NCI-H1694 treated with DMSO at 0.1 percent for 48 hours (cell line): Measurements from ENCODE around the gene MAPK8IP3.
A peak's percentile ranks its signal among the peaks of the same experiment; 100 is the strongest.

Experiments
- DNase-seq: peaks from one replicate; lab custom pipeline; 2025; lab: John Stamatoyannopoulos, UW

Gene MAPK8IP3

DNA sequence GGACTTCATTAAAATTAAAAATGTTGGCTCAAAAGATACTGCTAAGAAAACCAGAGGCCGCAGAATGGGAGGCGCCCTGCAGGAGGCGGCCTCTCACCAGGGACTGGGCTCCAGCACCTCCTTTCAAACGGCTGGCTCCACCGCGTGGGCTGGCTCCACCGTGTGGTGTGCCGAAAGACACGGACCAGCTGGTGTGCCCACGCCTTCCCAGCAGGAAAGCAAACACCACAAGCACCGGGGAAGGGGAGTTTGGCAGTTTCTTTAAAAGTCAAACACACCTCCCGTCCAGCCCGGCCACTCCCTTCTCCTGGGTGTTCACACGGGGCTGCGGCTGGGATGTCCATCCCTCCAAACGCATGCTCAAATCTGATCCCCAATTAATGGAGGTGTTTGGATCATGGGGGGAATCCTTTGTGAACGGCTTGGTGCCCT, 106.8 kb downstream of the MAPK8IP3 start:
- DNase-seq, result peak; percentile 11

DNA sequence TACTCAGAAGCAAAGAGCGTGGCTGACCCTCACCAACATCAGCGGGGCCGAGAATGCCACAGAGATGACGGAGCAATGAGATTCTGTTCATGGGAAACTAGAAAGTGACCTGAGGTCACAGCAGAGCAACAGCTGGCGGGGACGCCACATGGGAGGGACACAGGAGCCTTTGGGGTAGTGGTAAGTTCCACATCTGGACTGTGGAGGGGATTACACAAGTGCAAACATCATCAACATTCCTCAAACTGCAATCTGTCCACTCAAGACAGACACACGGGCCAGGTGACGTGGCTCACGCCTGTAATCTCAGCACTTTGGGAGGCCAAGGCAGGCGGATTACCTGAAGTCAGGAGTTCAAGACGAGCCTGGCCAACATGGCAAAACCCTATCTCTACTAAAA, 109.5 kb downstream of the MAPK8IP3 start:
- DNase-seq, result no peak

GRCh38 chr16:1816396-1817275, 110.6 kb downstream of the MAPK8IP3 start:
- DNase-seq, result no peak

DNA sequence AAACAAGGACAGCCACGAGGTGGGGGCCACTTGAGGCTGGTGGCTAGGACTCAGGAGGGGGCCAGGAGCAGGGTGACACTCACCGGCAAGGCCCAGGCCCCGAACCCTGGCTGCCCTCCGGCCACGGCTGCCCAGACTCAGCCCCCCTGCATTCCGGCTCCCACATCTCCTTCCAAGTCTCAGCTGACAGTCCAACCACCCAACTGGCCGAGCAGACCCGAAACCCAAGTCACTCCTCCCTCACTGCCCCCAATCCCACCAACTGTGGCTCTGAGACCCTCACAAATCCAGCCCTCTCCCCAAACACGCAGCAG, 111.2 kb downstream of the MAPK8IP3 start:
- no peak for DNase-seq

DNA sequence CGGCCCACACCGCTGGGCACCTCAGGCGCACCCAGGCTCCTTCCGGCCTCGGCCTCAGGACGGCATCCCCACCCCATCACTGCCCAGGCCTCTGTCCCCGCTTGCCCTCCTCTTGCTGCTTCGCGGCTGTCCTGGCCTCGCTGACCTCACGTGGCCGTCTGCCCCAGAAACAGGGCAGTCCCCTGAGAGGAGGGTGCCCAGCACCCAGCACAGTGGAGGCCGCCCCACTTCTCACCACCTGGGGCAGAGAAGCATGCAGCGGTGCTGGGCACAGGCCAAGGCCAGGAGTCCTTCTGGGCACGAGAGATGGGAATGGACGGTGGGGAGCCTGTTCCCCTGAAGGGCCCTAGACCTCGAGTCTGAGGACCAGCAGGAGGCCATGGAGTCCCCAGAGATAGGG, 111.7 kb downstream of the MAPK8IP3 start:
- DNase-seq, result no peak

GRCh38 chr16:1818204-1818872, 112.3 kb downstream of the MAPK8IP3 start:
- DNase-seq, result no peak

- no peak for DNase-seq
Measured at GRCh38 chr16:1818873-1819525, 113.0 kb downstream of the MAPK8IP3 start.

DNA sequence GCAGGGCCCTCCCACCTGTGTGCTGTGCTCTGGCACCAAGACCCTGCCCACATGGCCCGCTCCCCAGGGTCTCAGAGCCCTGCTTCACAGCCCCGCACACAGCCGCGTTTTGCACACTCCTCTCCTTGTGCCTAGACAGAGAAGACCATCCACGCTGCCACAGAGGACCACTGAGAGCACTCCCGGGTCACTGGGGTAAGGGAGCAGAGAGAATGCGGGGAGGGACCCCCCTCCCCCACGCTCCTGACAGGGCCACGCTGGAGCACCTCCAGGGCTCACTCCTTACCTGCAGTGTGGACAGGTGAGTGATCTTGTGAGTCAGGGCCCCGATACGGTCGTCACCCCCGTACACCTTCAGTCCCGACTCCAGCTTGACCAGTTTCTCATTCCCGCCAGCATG, 113.6 kb downstream of the MAPK8IP3 start:
- DNase-seq, result no peak
